ENCODE results near the gene CYP2D6. TPM values are rescaled to one million over a fixed set of nuclear protein-coding genes. Genes with fewer than 3 reads are reported as not detected.

The CYP2D6 gene
- total RNA-seq, 1 donor from 2014 or later: 0.53 TPM

DNA sequence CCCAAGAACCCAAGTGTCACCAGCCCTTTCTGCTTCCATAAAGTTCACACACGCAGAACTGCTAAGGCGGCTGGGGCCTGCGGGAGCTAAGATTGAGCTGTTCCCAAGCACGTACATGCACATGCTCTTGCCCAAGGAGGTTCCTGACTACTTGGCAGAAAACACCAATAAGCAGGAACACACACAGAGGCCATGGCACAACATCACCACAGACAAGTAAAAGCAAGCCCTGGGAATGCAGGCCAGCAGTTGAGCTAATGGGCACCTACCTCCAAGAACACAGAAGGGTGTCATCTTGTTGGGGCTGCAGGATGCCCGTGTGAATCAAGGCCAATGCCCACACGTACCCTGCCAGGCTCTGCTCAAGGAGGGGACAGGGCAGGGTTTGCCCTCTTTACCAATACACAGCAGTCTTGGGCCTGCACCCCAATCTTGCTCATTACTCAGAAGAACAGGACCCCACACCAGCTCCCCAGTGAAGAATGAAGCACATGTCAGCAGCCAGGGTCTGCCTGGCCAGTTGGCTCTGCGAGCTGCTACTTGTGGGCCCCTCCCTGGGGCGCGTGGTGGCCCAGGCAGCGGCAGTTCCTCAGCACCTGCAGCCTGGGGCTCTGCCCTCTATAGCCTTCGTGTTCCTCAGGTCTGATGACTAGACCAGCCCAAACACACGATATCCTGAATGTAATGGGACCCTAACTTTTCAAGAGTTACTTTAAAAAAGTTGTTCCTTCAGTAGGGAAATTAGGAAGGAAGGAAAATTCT, 32.3 kb upstream of the CYP2D6 start:
- Histone ChIP-seq H3K36me3 (peaks cover 0 to 10% of the 10 kb centered on the region in 2 donors), H3K4me3 (no peak overlapping the region), H3K27me3 (no peaks in the 10 kb centered on the region), H3K9me3 (no peaks in the 10 kb centered on the region), H3K27ac (no peak overlapping the region), H3K4me1 (no peaks in the 10 kb centered on the region)
- TF ChIP-seq, protein P1, sequence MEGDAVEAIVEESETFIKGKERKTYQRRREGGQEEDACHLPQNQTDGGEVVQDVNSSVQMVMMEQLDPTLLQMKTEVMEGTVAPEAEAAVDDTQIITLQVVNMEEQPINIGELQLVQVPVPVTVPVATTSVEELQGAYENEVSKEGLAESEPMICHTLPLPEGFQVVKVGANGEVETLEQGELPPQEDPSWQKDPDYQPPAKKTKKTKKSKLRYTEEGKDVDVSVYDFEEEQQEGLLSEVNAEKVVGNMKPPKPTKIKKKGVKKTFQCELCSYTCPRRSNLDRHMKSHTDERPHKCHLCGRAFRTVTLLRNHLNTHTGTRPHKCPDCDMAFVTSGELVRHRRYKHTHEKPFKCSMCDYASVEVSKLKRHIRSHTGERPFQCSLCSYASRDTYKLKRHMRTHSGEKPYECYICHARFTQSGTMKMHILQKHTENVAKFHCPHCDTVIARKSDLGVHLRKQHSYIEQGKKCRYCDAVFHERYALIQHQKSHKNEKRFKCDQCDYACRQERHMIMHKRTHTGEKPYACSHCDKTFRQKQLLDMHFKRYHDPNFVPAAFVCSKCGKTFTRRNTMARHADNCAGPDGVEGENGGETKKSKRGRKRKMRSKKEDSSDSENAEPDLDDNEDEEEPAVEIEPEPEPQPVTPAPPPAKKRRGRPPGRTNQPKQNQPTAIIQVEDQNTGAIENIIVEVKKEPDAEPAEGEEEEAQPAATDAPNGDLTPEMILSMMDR (IDR thresholded peaks at IDR 0.05): no peak
- no peak for DNase-seq (ENCODE audit: low spot score in 2 of 2)
- intact Hi-C loops (cut with DNase I): no loop called here

DNA sequence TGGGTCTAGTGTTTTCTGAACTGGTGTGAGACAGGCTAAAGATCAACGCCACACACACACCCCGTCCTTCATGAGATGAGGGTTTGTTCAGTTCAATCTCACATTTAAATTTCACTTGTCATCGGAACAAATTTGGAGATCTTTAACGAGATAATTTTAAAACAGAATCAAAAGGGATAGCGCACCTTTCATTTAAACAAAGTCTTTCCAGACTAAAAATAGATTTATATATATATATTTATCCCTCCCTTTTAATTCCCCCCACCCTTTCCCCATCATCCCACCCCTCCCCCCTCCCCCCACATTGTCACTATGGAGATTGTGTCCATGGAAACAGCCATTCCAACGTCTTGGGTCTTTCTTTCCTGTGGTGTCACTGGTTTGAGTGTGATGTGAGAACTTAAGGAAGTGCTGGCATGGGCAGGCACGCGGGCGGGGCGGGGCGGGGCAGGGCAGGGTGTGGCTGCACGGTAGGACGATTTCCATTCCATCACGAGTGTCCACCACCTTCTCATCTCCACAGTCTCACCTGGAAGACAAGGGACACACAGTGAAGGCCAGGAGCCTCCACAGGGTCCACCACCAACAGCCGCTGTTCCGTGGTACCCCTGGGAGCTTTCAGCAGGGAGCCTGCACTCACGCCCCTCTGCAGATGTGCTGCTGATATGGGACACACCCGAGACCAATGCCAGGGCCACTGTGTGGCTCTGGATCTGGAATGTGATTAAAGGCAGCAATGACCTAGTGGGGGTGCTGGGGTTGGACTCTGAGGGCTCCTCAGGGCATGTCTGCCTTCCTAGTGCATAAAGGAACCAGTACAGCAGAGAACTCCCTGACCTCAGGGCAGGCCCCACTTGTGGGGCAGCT, 30.5 kb upstream of the CYP2D6 start:
- no peaks in the 10 kb centered on the region for H3K27me3 ChIP-seq
- no peaks in the 10 kb centered on the region for H3K4me1 ChIP-seq
- H3K36me3 ChIP-seq: peaks cover 0 to 10% of the 10 kb centered on the region in 2 donors
- intact Hi-C loops (cut with DNase I): no loop called here
- DNase-seq (ENCODE audit: low spot score in 2 of 2): no peak
- H3K27ac ChIP-seq: no peak overlapping the region
- TF ChIP-seq, protein P1 (IDR thresholded peaks at IDR 0.05): no peak
- H3K9me3 ChIP-seq: no peaks in the 10 kb centered on the region
- no peak overlapping the region for H3K4me3 ChIP-seq

DNA sequence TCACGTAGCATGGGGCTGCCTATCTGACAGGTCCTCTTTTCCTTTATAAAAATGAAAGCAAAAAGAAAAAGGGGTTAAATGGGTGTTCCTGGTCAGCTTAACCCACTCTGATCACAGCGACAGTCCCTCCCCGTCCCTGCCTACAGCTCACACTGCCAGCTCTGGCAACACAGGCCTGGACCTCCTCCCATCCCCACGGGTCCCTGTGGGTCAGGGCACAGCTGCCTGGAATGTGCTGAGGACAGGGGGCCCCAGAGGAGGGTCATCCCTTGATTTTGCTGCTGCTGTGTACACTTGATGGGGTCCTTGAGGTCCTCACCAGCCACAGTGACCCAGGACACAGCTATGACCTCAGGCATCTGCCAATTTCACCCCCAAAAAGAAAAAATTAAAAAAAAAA, 29.6 kb upstream of the CYP2D6 start:
- peaks cover 0 to 11% of the 10 kb centered on the region in 2 donors for H3K36me3 ChIP-seq
- intact Hi-C loops (cut with DNase I): no loop called here
- TF ChIP-seq, protein P1 (IDR thresholded peaks at IDR 0.05): no peak
- no peaks in the 10 kb centered on the region for H3K9me3 ChIP-seq
- H3K4me1 ChIP-seq: no peaks in the 10 kb centered on the region
- H3K27ac ChIP-seq: no peak overlapping the region
- no peak for DNase-seq (ENCODE audit: low spot score in 2 of 2)
- H3K4me3 ChIP-seq: no peak overlapping the region
- H3K27me3 ChIP-seq: no peaks in the 10 kb centered on the region

DNA sequence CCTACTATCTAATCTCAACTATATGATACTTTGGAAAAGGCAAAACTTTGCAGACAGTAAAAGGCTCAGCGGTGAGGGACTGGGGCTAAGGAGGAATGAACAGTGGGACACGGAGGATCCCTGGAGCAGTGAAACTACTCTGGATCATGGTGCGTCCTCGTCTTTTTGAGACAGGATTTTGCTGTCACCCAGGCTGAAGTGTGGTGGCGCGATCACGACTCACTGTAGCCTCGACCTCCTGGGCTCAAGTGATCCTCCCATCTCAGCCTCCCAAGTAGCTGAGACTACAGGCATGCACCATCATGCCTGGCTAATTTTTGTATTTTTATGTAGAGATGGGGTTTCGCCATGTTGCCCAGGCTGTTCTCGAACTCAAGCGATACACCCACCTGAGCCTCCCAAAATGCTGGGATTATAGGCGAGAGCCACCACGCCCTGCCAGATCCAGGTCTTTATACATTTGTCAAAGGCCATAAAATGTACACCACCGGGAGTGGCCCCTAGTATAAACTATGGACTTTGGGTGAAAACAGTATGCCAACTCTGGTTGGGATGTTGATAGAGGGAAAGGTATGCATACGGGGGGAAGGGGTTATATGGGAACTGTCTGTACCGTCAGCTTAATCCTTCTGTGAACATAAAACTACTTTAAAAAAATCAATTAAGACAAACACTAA, 28.0 kb upstream of the CYP2D6 start:
- H3K36me3 ChIP-seq: peaks cover 0 to 23% of the 10 kb centered on the region in 2 donors
- no peak overlapping the region for H3K4me3 ChIP-seq
- H3K4me1 ChIP-seq: no peaks in the 10 kb centered on the region
- H3K9me3 ChIP-seq: no peaks in the 10 kb centered on the region
- H3K27ac ChIP-seq: no peak overlapping the region
- TF ChIP-seq, protein P1 (IDR thresholded peaks at IDR 0.05): no peak
- no peak for DNase-seq (ENCODE audit: low spot score in 2 of 2)
- no peaks in the 10 kb centered on the region for H3K27me3 ChIP-seq
- intact Hi-C loops (cut with DNase I): no loop called here

DNA sequence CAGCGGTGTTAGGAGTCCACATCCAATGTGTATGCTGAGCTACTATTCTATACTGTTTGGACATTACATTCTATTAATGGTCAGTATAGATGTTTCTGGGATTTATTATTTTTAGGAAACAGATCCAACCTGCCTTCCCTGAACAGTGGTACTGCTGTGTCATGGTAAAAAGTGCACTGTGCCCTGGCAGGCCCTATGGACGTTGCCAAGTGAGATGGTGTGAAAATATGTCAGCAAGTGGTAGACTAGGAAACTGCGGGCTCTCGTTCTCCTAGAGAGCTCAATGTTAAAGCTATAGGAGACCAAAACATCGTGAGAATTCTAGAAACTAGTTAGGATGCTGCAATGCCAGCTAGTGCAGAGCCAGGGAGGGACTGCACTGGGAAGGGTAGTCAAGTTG, 26.0 kb upstream of the CYP2D6 start:
- no peak overlapping the region for H3K27ac ChIP-seq
- no peak for DNase-seq (ENCODE audit: low spot score in 2 of 2)
- TF ChIP-seq, protein P1 (IDR thresholded peaks at IDR 0.05): no peak
- no peaks in the 10 kb centered on the region for H3K9me3 ChIP-seq
- no peak overlapping the region for H3K4me3 ChIP-seq
- H3K36me3 ChIP-seq: peaks cover 0 to 13% of the 10 kb centered on the region in 2 donors
- no peaks in the 10 kb centered on the region for H3K27me3 ChIP-seq
- H3K4me1 ChIP-seq: no peaks in the 10 kb centered on the region
- intact Hi-C loops (cut with DNase I): no loop called here
